K562 (cell line): ENCODE results near the gene MPRIP. TPM values are rescaled to one million over a fixed set of nuclear protein-coding genes. Genes with fewer than 3 reads are reported as not detected.

Experiments used
- ATAC-seq: fragments of 200-7000 bp; cut with Tn5 transposase; 3 replicates; pipeline ENCODE4 v1.9.1; 2020; ENCODE audit warnings: moderate library complexity
- BruUV-seq: library from RNA; stranded (reverse); fragments of 400-500 nt; replicated peaks from 2 replicates; lab custom pipeline; 2021; lab: Mats Ljungman, UMichigan
- CTCF ChIA-PET: fragments of 300-600 bp; formaldehyde crosslinking; extraction: SDS; loops from one replicate; lab custom pipeline; 2021; ENCODE audit warnings: low intra/inter-chr PET ratio; lab: Yijun Ruan, JAX
- POLR2A ChIA-PET: fragments of 300-600, 350-650 bp; sonication (Branson Sonifier 250); formaldehyde crosslinking; extraction: SDS; loops from one replicate; lab custom pipeline; 2021; ENCODE audit warnings: antibody characterized with exemption, inconsistent platforms; lab: Yijun Ruan, JAX
- DNase-seq, 4 experiments: peaks; one replicate each; pipeline versions ENCODE4 v3.0.0 to v3.0.0-alpha.2; 2011 to 2018; ENCODE audit warnings: low spot score in 3 of 4, mixed read lengths in 3 of 4; ENCODE audit errors: extremely low read depth in 1 of 4
- FAIRE-seq: peaks from 2 replicates; lab custom pipeline; 2011; peaks lifted over from hg19 to GRCh38; lab: Jason Lieb, UNC
- H2AFZ ChIP-seq: 2 replicates; pipeline ENCODE4 v1.6.0; 2011; ENCODE audit warnings: low read depth, low read length, control low read depth, inconsistent platforms
- H3K27ac ChIP-seq: fragments of 200-600 bp; 3 replicates; pipeline ENCODE4 v1.8.0; 2011; ENCODE audit warnings: low read depth, mild to moderate bottlenecking, control low read depth, inconsistent platforms, low read length, moderate library complexity, mixed read lengths; ENCODE audit errors: extremely low read depth
- H3K27me3 ChIP-seq, 2 experiments: fragments of 300-600 bp in 1 of 2; 2 replicates in 1 of 2; 3 replicates in 1 of 2; pipeline versions ENCODE4 v1.6.0 to v1.8.0; 2011; ENCODE audit warnings: inconsistent platforms in 2 of 2, low read length in 2 of 2, mild to moderate bottlenecking in 1 of 2, mixed read lengths in 1 of 2, moderate library complexity in 1 of 2; ENCODE audit not compliant: control insufficient read depth in 2 of 2, insufficient read depth in 2 of 2
- H3K36me3 ChIP-seq: fragments of 300-600 bp; 3 replicates; pipeline ENCODE4 v1.8.0; 2011; ENCODE audit warnings: mild to moderate bottlenecking, low read length, inconsistent platforms; ENCODE audit not compliant: control insufficient read depth, insufficient read depth
- H3K4me1 ChIP-seq, 2 experiments: fragments of 200-600 bp in 1 of 2; replicated peaks in 1 of 2; 2 replicates in 1 of 2; 3 replicates in 1 of 2; pipeline versions ENCODE4 v1.5.1 to v1.8.0; 2011; ENCODE audit warnings: inconsistent platforms in 2 of 2, low read length in 2 of 2, mild to moderate bottlenecking in 1 of 2, mixed read lengths in 1 of 2, moderate library complexity in 1 of 2; ENCODE audit not compliant: control insufficient read depth in 2 of 2, insufficient read depth in 2 of 2
- H3K4me2 ChIP-seq: 2 replicates; pipeline ENCODE4 v1.6.1; 2011; ENCODE audit warnings: low read length, control low read depth, inconsistent platforms, mixed read lengths; ENCODE audit not compliant: insufficient read depth
- H3K4me3 ChIP-seq: fragments of 200-600 bp; sonication (generic), shearing (Covaris generic); 2 replicates; pipeline ENCODE4 v1.5.1; 2016; ENCODE audit warnings: control low read depth, inconsistent platforms
- H3K79me2 ChIP-seq: fragments of 200-600 bp; 3 replicates; pipeline ENCODE4 v1.8.0; 2011; ENCODE audit warnings: low read length, inconsistent platforms; ENCODE audit not compliant: control insufficient read depth, insufficient read depth
- H3K9ac ChIP-seq, 2 experiments: 2 replicates each; pipeline versions ENCODE4 v1.6.0 to v1.6.1; 2011; ENCODE audit warnings: low read depth in 2 of 2, low read length in 2 of 2, control low read depth in 1 of 2, inconsistent platforms in 1 of 2, mild to moderate bottlenecking in 1 of 2, mixed read lengths in 1 of 2; ENCODE audit not compliant: insufficient read depth in 1 of 2
- H3K9me1 ChIP-seq: one replicate; pipeline ENCODE4 v1.6.0; 2011; ENCODE audit warnings: inconsistent platforms, mild to moderate bottlenecking, low read length, moderate library complexity; ENCODE audit not compliant: control insufficient read depth, insufficient read depth
- H3K9me3 ChIP-seq: replicated peaks from 2 replicates; pipeline ENCODE4 v1.5.1; 2011; ENCODE audit warnings: low read depth, low read length, inconsistent platforms; ENCODE audit not compliant: control insufficient read depth, insufficient read depth
- H4K20me1 ChIP-seq: replicated peaks from 2 replicates; pipeline ENCODE4 v1.6.1; 2011; ENCODE audit warnings: low read length, inconsistent platforms, mixed read lengths; ENCODE audit not compliant: control insufficient read depth, insufficient read depth
- CBX2 ChIP-seq: fragments of 200-600 bp; sonication (generic); IDR thresholded peaks from one replicate; pipeline ENCODE4 v1.6.1; 2012; ENCODE audit warnings: mild to moderate bottlenecking, low read length, inconsistent platforms; ENCODE audit not compliant: insufficient read depth, poor library complexity, severe bottlenecking
- CTBP1 ChIP-seq: fragments of 450-650 bp; IDR thresholded peaks from 2 replicates; pipeline ENCODE4 v1.6.1; 2016; ENCODE audit warnings: borderline replicate concordance
- FOXK2 ChIP-seq, 2 experiments: fragments of 450-650 bp; IDR thresholded peaks in 1 of 2; conservative IDR thresholded peaks in 1 of 2; 2 replicates each; pipeline ENCODE4 v1.6.1; 2016; ENCODE audit warnings: low read depth in 2 of 2, mild to moderate bottlenecking in 1 of 2
- GTF2F1 ChIP-seq: IDR thresholded peaks from 2 replicates; pipeline ENCODE4 v1.6.1; 2011; ENCODE audit warnings: low read depth, low read length, improper control_type of control experiment
- MCM7 ChIP-seq, 2 experiments: fragments of 450-650 bp; IDR thresholded peaks; 2 replicates each; pipeline ENCODE4 v1.6.1; 2016 to 2018
- MLX ChIP-seq, 2 experiments: fragments of 450-650 bp in 1 of 2; sonication (generic) in 1 of 2; formaldehyde crosslinking; conservative IDR thresholded peaks; 2 replicates each; pipeline versions ENCODE4 v1.4.0 to v1.8.1; 2020 to 2022; ENCODE audit warnings: mild to moderate bottlenecking in 1 of 2, missing genetic modification reagents in 1 of 2
- RBM25 ChIP-seq: fragments of 200-400 bp; formaldehyde crosslinking; IDR thresholded peaks from 2 replicates; pipeline ENCODE4 v1.6.1; 2018; ENCODE audit warnings: low read length, low read depth, moderate library complexity; ENCODE audit not compliant: severe bottlenecking
- SRSF7 ChIP-seq: fragments of 200-400 bp; formaldehyde crosslinking; optimal IDR thresholded peaks from 2 replicates; pipeline ENCODE3; 2017; ENCODE audit warnings: mild to moderate bottlenecking, low read depth, low read length
- TCF3 ChIP-seq: sonication (generic); formaldehyde crosslinking; IDR thresholded peaks from 2 replicates; pipeline ENCODE4 v1.4.0; 2020; ENCODE audit warnings: mild to moderate bottlenecking, missing genetic modification reagents
- U2AF1 ChIP-seq: fragments of 200-400 bp; formaldehyde crosslinking; optimal IDR thresholded peaks from 2 replicates; pipeline ENCODE3; 2017; ENCODE audit warnings: mild to moderate bottlenecking, low read depth, low read length, moderate library complexity
- ZBTB49 ChIP-seq: sonication (generic); formaldehyde crosslinking; IDR thresholded peaks from 2 replicates; pipeline ENCODE4 v1.8.0; 2022; ENCODE audit warnings: missing genetic modification reagents, mild to moderate bottlenecking, borderline replicate concordance
- ZSCAN29 ChIP-seq: fragments of 450-650 bp; IDR thresholded peaks from 2 replicates; pipeline ENCODE4 v1.6.1; 2017
- WGBS: fragments of 100-300 bp; shearing (Covaris generic); methylation state at CpG from one replicate; pipeline ENCODE4 v1.1.6; 2016; ENCODE audit warnings: low coverage, mixed read lengths; ENCODE audit not compliant: insufficient coverage; ENCODE audit errors: missing lambda C conversion rate; 5-methylcytosine and 5-hydroxymethylcytosine counted together
- in situ Hi-C: fragments of 300-500 bp; cut with MboI; formaldehyde crosslinking; loops from 4 replicates; pipeline ENCODE4 v1.15.0; 2018; ENCODE audit warnings: inconsistent platforms, mixed read lengths
- intact Hi-C: fragments of 100-400 bp; cut with micrococcal nuclease; formaldehyde crosslinking; loops from 2 replicates; pipeline ENCODE4 v1.14.2; 2022
- polyA plus RNA-seq, 8 experiments: library from polyadenylated mRNA; depleted of rRNA in 4 of 8; stranded (reverse) in 5 of 8; unstranded in 3 of 8; fragments of >200 nt; fragmentation: Nextera tagmentation in 2 of 8; fragmentation: Illumina TruSeq in 1 of 8; extraction: Ambion mirVana in 2 of 8; extraction: Trizol in 1 of 8; gene quantifications; 2 replicates each; pipeline versions ENCODE4 v1.2.1 to v1.2.3, GENCODE V29; 2011 to 2014; ENCODE audit warnings: inconsistent platforms in 1 of 8, missing spikeins in 1 of 8
- total RNA-seq, 7 experiments: library from RNA; depleted of rRNA in 6 of 7; stranded (reverse); fragments of >200 nt in 6 of 7; fragmentation: Illumina TruSeq in 2 of 7; extraction: Trizol in 2 of 7; gene quantifications; 2 replicates each; pipeline versions ENCODE4 v1.2.1 to v1.2.3, GENCODE V29; 2011 to 2021; ENCODE audit warnings: low replicate concordance in 1 of 7
- TF ChIP-seq, protein P1 (sequence below): sonication (generic); formaldehyde crosslinking; IDR thresholded peaks from 2 replicates; pipeline ENCODE4 v1.4.0; 2020; ENCODE audit warnings: mild to moderate bottlenecking, missing genetic modification reagents
- TF ChIP-seq, protein P2 (sequence below): fragments of 450-650 bp; IDR thresholded peaks from 2 replicates; pipeline ENCODE4 v1.7.1; 2018; ENCODE audit warnings: mild to moderate bottlenecking, low read depth; ENCODE audit not compliant: partially characterized antibody

MPRIP gene
- total and polyA plus RNA-seq, 9 of the 15 experiments (the other 6 are each of a cell fraction or from before 2014, with no cell fraction given) = 10.0 to 72.6 (median 30.1) TPM

DNA sequence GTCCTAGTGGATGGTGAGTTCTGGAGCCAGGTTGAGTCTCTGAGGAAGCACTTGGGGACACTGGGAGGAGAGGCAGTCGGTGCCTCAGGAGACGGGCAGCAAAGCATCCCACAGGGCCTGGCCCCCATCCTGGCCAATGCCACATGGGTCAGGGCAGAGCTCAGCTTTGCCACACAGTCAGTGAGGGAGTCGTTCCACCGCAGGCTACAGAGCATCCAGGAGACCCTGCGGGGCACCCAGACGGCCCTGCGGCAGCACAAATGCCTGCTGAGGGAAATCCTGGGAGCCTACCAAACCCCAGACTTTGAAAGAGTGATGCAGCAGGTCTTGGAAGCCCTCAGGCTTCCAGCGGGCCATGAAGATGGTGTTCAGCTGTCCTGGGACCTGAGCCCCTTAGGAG, 124.2 kb downstream of the MPRIP start (continued):
- no peak for TF ChIP-seq CTBP1
- TF ChIP-seq RBM25 = no peak
- no peak for TF ChIP-seq ZBTB49 (CRISPR knock-in tag)
- TF ChIP-seq MCM7 (IDR thresholded peaks at IDR 0.05) = no peak
- TF ChIP-seq, protein P1, sequence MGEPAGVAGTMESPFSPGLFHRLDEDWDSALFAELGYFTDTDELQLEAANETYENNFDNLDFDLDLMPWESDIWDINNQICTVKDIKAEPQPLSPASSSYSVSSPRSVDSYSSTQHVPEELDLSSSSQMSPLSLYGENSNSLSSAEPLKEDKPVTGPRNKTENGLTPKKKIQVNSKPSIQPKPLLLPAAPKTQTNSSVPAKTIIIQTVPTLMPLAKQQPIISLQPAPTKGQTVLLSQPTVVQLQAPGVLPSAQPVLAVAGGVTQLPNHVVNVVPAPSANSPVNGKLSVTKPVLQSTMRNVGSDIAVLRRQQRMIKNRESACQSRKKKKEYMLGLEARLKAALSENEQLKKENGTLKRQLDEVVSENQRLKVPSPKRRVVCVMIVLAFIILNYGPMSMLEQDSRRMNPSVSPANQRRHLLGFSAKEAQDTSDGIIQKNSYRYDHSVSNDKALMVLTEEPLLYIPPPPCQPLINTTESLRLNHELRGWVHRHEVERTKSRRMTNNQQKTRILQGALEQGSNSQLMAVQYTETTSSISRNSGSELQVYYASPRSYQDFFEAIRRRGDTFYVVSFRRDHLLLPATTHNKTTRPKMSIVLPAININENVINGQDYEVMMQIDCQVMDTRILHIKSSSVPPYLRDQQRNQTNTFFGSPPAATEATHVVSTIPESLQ = no peak
- no peak for TF ChIP-seq ZSCAN29

- 90% methylated on average over 4 of the region's 10 CpGs for WGBS
- peaks cover 25% of the 10 kb centered on the region; the same call in 1 of the 3 replicates for H3K36me3 ChIP-seq
- intact Hi-C loops = no loop called here
- no peaks in the 10 kb centered on the region for H3K9me3 ChIP-seq
- H3K9ac ChIP-seq = no peak overlapping the region
- BruUV-seq = no TSS peak
- no peaks in the 10 kb centered on the region for H3K79me2 ChIP-seq
- H3K27ac ChIP-seq = no peak overlapping the region
- no peaks in the 10 kb centered on the region for H3K27me3 ChIP-seq
- CTCF ChIA-PET = no interaction called here
- peaks cover 3% of the 10 kb centered on the region for H3K9me1 ChIP-seq
- no peak overlapping the region for H3K4me3 ChIP-seq
- in situ Hi-C loops = no loop called here
- H3K4me1 ChIP-seq = peaks cover 5 to 8% of the 10 kb centered on the region in 2 experiments; a peak in 4 of 5 replicates
- H4K20me1 ChIP-seq = no peaks in the 10 kb centered on the region
- POLR2A ChIA-PET = interaction anchor here (0.8 to 1.6 kb wide), 3 partner anchors 17 to 30 kb away, joined by 3 to 4 read pairs (median 3); no protein-coding TSS in a partner anchor
- ATAC-seq = no peak
- no peak for DNase-seq
- H3K4me2 ChIP-seq = no peak overlapping the region
- no peak overlapping the region for H2AFZ ChIP-seq
- no peak for FAIRE-seq
- TF ChIP-seq, protein P2, sequence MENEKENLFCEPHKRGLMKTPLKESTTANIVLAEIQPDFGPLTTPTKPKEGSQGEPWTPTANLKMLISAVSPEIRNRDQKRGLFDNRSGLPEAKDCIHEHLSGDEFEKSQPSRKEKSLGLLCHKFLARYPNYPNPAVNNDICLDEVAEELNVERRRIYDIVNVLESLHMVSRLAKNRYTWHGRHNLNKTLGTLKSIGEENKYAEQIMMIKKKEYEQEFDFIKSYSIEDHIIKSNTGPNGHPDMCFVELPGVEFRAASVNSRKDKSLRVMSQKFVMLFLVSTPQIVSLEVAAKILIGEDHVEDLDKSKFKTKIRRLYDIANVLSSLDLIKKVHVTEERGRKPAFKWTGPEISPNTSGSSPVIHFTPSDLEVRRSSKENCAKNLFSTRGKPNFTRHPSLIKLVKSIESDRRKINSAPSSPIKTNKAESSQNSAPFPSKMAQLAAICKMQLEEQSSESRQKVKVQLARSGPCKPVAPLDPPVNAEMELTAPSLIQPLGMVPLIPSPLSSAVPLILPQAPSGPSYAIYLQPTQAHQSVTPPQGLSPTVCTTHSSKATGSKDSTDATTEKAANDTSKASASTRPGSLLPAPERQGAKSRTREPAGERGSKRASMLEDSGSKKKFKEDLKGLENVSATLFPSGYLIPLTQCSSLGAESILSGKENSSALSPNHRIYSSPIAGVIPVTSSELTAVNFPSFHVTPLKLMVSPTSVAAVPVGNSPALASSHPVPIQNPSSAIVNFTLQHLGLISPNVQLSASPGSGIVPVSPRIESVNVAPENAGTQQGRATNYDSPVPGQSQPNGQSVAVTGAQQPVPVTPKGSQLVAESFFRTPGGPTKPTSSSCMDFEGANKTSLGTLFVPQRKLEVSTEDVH = no peak
- TF ChIP-seq U2AF1 (no peak), FOXK2 (conservative IDR thresholded peaks at IDR 0.05 in 1 of 2, IDR thresholded peaks at IDR 0.05 in 1 of 2; ENCODE audit: low read depth in 2 of 2) (no peak), SRSF7 (no peak), CBX2 (no peak), GTF2F1 (no peak), TCF3 (CRISPR knock-in tag) (no peak), MLX (CRISPR knock-in tag; conservative IDR thresholded peaks at IDR 0.05) (no peak)
Measured at GRCh38 chr17:17167356-17167755, 125.1 kb downstream of the MPRIP start.
